Stimulated activated CD4-positive, alpha-beta T cell treated with anti-CD3 and anti-CD28 coated beads, Interleukin-15, amount 100 ng/mL, for 24 hours (primary cell): ENCODE data around the gene EPHA2.
"Not testable (repeated sequence)": the region's sequence is repeated elsewhere in the genome, so short reads cannot be mapped to it uniquely, and the experiment has no call there.

Experiments
- DNase-seq: peaks from one replicate; pipeline ENCODE4 v3.0.0-alpha.2; 2020

Gene EPHA2

GRCh38 chr1:16167331-16168143 is 11.7 kb upstream of the EPHA2 start:
- DNase-seq: peak; percentile 72

DNA sequence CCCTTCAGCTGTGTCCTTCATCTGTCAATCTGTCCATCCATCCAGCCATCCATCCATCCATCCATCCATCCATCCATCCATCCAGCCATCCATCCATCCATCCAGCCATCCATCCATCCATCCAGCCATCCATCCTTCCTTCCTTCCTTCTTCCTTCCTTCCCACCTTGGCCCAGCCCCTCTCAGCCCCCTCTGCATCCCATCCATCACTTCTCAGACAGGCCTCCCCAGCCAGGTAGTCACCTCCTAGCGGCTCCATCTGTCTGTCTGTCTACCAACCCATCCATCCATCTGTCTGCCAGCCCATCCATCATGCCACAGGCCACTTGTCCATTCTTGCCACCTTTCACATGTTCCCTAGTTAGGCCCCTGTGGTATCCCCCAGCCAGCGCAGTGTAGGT is 10.2 kb upstream of the EPHA2 start:
- DNase-seq: no peak

DNA sequence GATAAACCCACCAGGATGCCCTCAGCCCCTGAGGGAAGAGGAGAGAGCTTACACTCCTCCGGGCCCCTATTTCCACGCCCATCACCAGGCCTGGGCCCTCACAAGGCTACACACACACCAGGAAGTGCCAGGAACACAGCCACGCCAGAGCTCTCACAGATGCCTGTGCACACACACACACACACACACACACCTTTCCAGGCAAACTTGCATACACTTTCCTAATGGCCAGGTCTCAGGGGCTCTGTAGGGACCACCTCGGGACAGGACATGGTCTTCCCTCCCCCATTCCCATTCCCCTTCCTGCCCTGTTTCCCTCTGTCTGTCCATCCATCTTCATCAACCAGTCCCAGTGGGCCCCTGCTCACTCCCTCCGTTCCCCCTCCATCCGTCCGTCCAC is 9.7 kb upstream of the EPHA2 start:
- no peak for DNase-seq

- DNase-seq: no peak
Measured at GRCh38 chr1:16165073-16165364, 9.2 kb upstream of the EPHA2 start.

- peak; percentile 31 for DNase-seq
Measured at GRCh38 chr1:16164213-16165072, 8.6 kb upstream of the EPHA2 start.

DNA sequence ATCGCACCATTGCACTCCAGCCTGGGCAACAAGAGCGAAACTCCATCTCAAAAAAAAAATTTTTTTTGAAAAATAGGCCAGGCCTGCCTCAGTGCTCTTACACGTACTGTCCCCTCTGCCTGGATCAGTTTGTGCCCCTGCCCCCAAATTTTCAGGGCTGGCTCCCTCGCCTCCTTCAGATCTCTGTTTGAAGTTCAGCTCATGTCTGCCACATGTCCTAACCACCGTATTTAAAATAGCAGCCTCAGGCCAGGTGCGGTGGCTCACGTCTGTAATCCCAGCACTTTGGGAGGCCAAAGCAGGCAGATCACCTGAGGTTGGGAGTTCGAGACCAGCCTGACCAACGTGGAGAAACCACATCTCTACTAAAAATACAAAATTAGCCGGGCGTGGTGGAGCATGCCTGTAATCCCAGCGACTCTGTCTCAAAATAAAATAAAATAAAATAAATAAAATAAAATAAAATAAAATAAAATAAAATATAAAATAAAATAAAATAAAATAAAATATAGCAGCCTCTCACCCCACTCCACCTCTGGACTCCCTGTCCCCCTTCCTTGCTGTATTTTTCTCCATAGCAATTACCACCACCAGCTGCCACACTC is 7.8 kb upstream of the EPHA2 start:
- DNase-seq: not testable (repeated sequence)

DNA sequence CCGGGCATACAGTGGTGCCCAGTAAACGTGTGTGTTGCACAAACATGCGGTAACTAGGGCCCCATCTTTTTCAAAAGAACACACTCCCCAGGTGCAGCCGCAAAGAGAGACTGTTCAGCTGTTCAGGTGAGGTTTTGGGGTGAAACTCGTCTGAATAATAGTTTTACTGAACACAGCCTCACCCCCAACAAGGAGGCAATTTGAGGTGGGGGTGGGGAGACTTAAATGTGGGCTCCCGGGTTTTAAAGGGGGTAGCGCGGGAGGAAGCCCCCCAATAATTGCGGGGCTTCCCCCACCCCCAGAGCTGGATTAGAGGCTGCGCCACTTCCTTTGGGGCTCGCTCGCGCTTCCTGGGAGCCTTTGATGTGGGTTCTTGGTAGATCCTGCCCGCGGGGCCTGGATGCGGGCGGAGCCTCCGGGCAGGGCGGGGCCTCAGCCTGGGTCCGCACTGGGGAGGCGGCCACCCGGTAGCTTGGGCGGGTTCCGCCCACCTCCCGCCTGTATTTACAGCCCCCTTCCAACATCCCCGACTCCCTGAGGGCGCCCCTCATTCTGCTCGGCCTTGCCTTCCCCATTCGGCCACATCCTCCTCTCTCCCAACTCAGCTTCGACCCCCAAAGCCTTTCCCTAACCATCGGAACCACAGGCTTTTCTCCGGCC is 6.4 kb upstream of the EPHA2 start:
- DNase-seq: peak; percentile 75

DNA sequence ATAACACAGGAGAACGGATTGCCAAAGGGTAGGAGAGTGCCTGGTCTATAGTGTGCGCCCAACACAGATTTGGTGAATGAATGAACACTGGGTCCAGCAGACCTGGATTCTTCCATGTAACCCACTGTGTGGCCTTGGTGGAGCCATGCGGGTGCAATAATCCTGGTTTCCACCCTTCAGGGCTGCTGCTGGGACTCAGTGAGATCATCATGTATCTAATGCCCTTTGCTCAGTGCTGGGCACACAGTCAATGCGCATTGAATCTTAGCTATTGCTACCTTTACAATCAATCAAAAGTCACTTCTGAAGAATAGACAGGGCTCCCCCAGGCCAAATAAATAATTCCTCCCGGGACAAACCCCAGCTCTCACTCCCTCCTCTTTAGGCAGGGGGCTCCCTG is 5.8 kb upstream of the EPHA2 start:
- DNase-seq: no peak

DNA sequence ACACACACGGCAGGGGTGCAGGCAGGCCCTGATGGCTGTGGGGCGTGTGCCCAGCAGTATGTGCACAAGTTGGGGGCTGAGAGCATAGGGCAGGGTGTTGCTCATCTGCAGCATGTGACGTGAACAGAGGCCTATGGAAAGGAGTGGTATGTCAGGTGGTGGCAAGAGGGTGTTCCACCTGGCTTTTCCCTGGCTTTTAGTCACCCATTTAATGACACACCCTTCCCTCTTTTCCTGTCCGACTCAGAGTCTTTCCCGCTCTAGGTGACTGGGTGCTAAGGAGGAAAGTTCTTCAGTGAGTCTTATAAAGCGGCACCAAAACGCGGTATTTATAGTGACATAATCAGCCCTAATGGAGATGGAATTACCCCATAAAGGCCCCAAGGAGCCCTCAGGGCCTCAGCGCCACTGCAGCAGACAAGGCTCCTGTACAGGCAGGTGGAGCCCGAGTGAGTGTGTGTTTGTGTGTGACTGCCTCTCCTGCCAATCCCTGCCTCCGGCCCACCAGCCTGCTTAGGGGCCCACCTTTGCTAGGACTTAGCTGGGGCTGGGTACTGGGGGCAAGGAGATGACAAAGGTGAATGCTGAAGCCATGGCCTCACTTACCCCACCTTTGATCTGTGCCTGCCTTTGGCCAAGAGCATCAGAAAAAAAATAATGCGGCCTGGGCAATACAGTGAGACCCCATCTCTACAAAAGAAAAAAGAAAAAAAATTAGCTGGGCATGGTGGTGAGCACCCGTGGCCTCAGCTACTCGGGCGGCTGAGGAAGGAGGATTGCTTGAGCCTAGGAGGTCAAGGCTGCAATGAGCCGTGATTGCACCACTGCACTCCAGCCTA is 3.3 kb upstream of the EPHA2 start:
- no peak for DNase-seq

- DNase-seq: peak; percentile 28
Measured at GRCh38 chr1:16158025-16158424, 2.2 kb upstream of the EPHA2 start.

- DNase-seq: no peak
Measured at GRCh38 chr1:16156848-16157495, 1.1 kb upstream of the EPHA2 start.

DNA sequence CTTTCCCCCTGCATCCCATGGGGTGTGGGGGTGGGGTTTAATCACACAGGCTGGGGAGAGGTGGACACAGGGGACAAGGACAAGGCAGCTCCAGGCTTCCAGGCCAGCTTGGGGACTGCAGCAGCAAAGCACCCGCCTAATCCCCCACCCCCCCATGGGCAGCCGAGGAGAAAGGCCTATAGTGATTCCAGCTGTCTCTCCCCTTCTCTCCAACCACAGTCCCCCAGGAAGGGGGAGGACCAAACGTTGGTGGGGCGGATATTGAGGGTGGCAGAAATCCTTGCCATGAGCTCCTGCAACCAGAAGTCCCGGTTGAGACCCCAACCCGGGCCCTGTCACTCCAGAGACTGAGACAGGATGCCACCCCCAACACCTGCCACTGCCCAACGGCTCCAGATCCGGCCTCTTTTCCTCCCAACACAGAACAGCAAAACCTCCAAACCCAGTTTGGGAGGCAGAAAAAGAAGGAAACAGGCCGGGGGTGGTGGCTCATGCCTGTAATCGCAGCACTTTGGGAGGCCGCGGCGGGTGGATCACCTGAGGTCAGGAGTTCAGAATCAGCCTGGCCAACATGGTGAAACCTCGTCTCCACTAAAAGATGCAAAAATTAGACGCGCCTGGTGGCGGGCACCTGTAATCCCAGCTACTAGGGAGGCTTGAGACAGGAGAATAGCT is 1.7 kb downstream of the EPHA2 start:
- no peak for DNase-seq

DNA sequence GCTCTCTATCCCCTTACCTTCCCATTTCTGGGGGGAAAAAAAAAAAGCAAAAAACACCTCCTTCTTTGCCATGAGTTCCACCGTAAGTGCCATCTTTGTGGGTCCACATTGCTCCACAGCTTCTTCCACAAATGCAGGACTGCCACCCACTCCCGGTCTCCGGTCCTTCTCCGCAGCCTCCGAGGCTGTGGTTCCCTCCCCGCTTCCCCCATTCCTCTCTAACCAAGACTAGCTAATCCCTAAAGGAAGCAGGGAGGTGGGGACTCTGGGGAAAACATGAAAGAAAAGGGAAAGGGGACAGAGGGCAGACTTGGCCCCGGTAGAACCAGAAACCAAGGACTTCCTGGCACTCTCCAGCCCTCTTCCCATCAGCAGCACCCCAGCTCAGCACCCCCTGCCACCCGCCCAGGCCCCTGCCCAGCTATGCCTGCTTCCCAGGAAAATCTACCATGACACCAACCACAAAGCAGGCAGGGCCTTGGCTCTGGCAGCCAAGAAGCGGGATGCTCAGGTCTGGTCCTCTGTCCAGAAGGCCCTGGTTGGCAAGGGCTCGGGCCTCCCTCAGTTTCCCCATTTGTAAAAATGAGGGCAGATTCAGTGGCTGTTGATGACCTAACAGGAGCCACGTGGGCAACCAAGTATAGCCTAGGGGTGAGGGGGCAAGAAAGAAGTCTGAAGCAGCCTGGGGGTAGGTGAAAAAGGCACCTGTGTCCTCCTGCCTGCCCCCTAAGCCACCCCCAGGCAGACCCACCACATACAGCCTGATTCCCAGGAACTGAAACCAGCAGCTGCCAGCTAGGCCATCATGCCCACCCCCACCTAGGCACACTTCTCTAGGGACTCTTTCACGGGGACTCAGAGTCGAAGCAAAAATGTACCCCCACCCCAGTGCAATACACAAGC is 2.5 kb downstream of the EPHA2 start:
- DNase-seq: no peak

DNA sequence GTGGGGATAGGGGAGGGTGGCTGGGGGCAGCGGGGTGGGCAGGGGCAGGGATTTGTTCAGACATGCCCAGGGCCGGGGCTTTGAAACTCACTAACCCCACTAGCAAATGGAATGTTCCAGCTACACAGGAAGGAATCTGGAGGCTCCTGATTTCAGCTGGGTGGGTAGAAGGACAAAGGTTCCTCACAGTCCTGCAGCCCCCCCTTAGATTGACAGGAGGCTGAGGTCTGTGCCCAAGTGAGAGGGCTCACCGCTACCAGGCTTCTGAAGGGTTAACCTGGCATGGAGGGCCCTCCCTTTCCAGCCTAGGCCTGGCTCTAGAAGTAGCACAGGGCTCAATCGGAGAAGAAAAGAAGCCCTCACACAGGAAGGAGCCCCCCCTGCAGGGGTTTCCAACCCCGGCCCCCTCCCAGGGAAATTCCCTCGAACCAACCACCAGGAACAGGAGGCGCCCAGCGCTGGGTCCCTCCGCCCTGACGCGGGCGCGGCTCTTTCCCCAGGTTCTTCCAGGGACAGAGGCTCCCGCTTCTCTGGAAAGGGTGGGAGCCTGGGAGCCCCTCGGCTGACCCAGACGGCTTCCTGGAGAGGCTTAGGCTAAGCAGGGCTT is 3.3 kb downstream of the EPHA2 start:
- no peak for DNase-seq

GRCh38 chr1:16151995-16152384 is 3.9 kb downstream of the EPHA2 start:
- DNase-seq: no peak

DNA sequence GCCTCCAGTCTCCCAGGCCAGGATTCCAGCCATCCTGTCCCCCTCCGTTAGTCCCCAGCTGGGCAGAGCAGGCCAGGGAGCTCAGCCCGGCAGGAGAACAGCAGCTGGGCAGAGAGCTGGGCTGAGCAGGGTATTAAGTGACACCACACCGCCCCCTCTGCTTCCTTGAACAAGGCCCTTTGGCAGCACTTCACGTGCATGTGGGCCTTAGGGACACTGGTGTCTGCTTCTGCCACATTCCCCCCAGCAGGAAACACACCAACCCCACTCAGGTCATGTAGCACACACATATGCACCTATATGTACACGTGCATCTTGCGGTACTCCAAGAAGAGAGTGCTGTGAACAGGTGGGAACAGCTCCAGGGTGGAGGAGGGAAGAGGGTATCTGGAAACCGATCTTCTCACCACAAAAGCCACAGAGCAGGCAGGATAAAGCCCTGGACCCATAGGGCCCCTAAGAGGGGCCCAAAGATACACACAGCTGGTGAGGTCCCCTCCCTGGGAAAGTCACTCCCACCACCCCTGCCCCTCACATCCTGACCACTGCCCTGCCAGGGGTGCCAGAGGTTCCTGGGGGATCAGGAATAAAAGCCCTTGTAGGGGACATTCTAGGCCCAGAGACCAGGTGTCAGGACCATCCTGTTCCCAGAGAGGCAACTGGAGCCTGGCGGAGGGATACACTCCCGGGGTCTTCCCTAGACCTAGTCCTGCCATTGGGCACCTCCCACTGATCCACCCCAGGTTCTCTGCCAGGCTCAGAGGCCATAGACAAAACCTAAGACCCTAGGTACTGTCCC is 4.5 kb downstream of the EPHA2 start:
- no peak for DNase-seq

GRCh38 chr1:16150508-16150907 is 5.4 kb downstream of the EPHA2 start:
- no peak for DNase-seq

- DNase-seq: no peak
Measured at GRCh38 chr1:16149702-16150488, 6.0 kb downstream of the EPHA2 start.
